SK-N-SH treated with all-trans-retinoic acid at 6 μM for 48 hours (cell line): ENCODE measurements around the gene KCND2.

Experiments
- ARNTL ChIP-seq: fragments of 450-650 bp; formaldehyde crosslinking; IDR thresholded peaks from 2 replicates; pipeline ENCODE4 v1.5.0; 2020; ENCODE audit warnings: low read depth, mild to moderate bottlenecking, moderate library complexity, borderline replicate concordance
- CSDC2 ChIP-seq: fragments of 250-450 bp; sonication (Bioruptor Pico); IDR thresholded peaks from 2 replicates; pipeline ENCODE4 v1.5.0; 2020; ENCODE audit warnings: mild to moderate bottlenecking, moderate library complexity
- TCF4 ChIP-seq: fragments of 250-450 bp; sonication (Bioruptor Pico); IDR thresholded peaks from 2 replicates; pipeline ENCODE4 v1.8.0; 2021; ENCODE audit warnings: mild to moderate bottlenecking, moderate library complexity, borderline replicate concordance
- TOX ChIP-seq: fragments of 250-450 bp; sonication (Bioruptor Pico); IDR thresholded peaks from 2 replicates; pipeline ENCODE4 v1.8.0; 2021; ENCODE audit warnings: mild to moderate bottlenecking, moderate library complexity, borderline replicate concordance
- ZFP30 ChIP-seq: fragments of 450-650 bp; formaldehyde crosslinking; IDR thresholded peaks from 2 replicates; pipeline ENCODE4 v1.5.0; 2022; ENCODE audit warnings: mild to moderate bottlenecking, moderate library complexity
- ZNF70 ChIP-seq: fragments of 450-650 bp; formaldehyde crosslinking; IDR thresholded peaks from 2 replicates; pipeline ENCODE4 v1.5.0; 2020; ENCODE audit warnings: mild to moderate bottlenecking, moderate library complexity
- TF ChIP-seq, protein P1 (sequence below): fragments of 250-450 bp; sonication (Bioruptor Pico); IDR thresholded peaks from 2 replicates; pipeline ENCODE4 v1.8.0; 2021; ENCODE audit warnings: low read depth, mild to moderate bottlenecking, moderate library complexity, borderline replicate concordance
- TF ChIP-seq, protein P2 (sequence below): fragments of 250-450 bp; sonication (Bioruptor Pico); IDR thresholded peaks from 2 replicates; pipeline ENCODE4 v1.5.0; 2020; ENCODE audit warnings: mild to moderate bottlenecking, moderate library complexity
- TF ChIP-seq, protein P3 (sequence below): fragments of 250-450 bp; sonication (Bioruptor Pico); IDR thresholded peaks from 2 replicates; pipeline ENCODE4 v1.8.0; 2020; ENCODE audit warnings: mild to moderate bottlenecking, moderate library complexity, borderline replicate concordance

DNA sequence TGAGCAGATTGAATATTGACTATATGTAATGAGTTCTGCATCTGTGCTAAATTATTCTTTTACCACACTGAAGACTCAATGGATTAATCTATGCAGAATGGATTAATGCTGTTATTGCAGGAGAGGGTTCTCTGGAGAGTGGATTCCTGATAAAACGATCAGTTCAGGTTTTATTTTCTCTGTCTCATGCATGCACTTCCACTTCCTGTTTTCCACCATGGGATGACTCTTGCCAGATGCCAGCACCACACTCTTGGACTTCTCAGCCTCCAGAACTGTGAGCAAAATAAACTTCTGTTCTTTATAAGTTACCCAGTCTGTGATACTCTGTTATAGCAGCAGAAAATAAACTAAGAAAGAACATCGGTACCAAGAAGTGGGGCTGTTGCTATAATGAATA is 207.5 kb downstream of the KCND2 start:
- TF ChIP-seq, protein P1, sequence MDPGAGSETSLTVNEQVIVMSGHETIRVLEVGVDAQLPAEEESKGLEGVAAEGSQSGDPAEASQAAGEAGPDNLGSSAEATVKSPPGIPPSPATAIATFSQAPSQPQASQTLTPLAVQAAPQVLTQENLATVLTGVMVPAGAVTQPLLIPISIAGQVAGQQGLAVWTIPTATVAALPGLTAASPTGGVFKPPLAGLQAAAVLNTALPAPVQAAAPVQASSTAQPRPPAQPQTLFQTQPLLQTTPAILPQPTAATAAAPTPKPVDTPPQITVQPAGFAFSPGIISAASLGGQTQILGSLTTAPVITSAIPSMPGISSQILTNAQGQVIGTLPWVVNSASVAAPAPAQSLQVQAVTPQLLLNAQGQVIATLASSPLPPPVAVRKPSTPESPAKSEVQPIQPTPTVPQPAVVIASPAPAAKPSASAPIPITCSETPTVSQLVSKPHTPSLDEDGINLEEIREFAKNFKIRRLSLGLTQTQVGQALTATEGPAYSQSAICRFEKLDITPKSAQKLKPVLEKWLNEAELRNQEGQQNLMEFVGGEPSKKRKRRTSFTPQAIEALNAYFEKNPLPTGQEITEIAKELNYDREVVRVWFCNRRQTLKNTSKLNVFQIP (CRISPR knock-in tag), result no peak
- TF ChIP-seq, protein P2, sequence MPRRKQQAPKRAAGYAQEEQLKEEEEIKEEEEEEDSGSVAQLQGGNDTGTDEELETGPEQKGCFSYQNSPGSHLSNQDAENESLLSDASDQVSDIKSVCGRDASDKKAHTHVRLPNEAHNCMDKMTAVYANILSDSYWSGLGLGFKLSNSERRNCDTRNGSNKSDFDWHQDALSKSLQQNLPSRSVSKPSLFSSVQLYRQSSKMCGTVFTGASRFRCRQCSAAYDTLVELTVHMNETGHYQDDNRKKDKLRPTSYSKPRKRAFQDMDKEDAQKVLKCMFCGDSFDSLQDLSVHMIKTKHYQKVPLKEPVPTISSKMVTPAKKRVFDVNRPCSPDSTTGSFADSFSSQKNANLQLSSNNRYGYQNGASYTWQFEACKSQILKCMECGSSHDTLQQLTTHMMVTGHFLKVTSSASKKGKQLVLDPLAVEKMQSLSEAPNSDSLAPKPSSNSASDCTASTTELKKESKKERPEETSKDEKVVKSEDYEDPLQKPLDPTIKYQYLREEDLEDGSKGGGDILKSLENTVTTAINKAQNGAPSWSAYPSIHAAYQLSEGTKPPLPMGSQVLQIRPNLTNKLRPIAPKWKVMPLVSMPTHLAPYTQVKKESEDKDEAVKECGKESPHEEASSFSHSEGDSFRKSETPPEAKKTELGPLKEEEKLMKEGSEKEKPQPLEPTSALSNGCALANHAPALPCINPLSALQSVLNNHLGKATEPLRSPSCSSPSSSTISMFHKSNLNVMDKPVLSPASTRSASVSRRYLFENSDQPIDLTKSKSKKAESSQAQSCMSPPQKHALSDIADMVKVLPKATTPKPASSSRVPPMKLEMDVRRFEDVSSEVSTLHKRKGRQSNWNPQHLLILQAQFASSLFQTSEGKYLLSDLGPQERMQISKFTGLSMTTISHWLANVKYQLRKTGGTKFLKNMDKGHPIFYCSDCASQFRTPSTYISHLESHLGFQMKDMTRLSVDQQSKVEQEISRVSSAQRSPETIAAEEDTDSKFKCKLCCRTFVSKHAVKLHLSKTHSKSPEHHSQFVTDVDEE, result no peak
- no peak for TF ChIP-seq ZFP30
- TF ChIP-seq, protein P3, sequence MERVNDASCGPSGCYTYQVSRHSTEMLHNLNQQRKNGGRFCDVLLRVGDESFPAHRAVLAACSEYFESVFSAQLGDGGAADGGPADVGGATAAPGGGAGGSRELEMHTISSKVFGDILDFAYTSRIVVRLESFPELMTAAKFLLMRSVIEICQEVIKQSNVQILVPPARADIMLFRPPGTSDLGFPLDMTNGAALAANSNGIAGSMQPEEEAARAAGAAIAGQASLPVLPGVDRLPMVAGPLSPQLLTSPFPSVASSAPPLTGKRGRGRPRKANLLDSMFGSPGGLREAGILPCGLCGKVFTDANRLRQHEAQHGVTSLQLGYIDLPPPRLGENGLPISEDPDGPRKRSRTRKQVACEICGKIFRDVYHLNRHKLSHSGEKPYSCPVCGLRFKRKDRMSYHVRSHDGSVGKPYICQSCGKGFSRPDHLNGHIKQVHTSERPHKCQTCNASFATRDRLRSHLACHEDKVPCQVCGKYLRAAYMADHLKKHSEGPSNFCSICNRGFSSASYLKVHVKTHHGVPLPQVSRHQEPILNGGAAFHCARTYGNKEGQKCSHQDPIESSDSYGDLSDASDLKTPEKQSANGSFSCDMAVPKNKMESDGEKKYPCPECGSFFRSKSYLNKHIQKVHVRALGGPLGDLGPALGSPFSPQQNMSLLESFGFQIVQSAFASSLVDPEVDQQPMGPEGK (CRISPR knock-in tag), result no peak
- no peak for TF ChIP-seq TCF4 (CRISPR knock-in tag)
- no peak for TF ChIP-seq ARNTL (CRISPR knock-in tag)
- TF ChIP-seq TOX (CRISPR knock-in tag), result no peak
- no peak for TF ChIP-seq ZNF70 (CRISPR knock-in tag)
- TF ChIP-seq CSDC2 (CRISPR knock-in tag), result no peak
